ENCODE measurements around the gene SMCR8.
"Not testable (repeated sequence)": the region's sequence is repeated elsewhere in the genome, so short reads cannot be mapped to it uniquely, and the experiment has no call there.

Gene SMCR8

GRCh38 chr17:18298061-18298460 is 17.0 kb upstream of the SMCR8 start:
- not testable (repeated sequence) for DNase-seq (ENCODE audit: low spot score in 2 of 2); H3K27ac Mint-ChIP-seq; H3K9me3 Mint-ChIP-seq; H3K27me3 Mint-ChIP-seq; H3K4me3 Mint-ChIP-seq; ATAC-seq (ENCODE audit: low read depth); H3K4me1 Mint-ChIP-seq
- H3K36me3 Mint-ChIP-seq = peaks cover 21% of the 10 kb centered on the region

DNA sequence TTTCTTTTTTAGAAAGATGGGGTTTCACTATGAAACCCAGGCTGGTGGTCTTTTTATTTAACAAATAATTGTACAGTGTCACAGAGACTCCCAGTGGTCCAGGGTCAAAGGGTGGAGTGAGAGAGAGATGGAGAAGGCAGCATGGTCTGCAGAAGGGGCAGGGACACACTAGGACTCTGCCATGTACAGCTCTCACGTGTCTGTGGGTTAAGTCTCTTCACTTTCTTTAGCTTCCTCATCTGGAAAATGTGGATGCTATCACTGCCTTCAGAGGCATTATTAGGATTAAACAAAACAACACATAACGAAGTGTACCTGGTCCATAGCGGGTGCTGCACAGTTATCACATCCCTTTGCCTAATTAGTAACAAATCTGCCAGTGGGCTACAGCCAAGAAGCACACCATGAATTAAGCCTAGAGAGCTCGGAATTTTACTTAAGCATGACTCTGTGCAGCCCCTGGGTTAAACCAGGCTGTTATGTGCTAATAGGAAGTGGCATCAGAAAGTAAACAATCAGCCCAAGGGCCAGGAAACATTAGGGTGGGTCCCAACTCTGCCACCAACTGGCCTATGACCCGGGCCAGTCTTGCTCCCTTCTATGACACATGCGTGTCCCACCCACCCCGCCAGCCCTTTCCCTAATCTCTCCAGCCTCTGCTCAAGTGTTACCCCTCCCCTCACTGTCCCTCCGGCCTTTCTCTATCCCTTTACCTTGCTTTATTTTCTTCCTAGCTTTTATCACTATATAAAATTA is 14.2 kb upstream of the SMCR8 start:
- no peaks in the 10 kb centered on the region for H3K27me3 Mint-ChIP-seq
- H3K27ac Mint-ChIP-seq = no peak overlapping the region
- no peak for DNase-seq (ENCODE audit: low spot score in 2 of 2)
- ATAC-seq (ENCODE audit: low read depth) = no peak
- H3K4me3 Mint-ChIP-seq = no peak overlapping the region
- H3K36me3 Mint-ChIP-seq = peaks cover 27% of the 10 kb centered on the region
- H3K9me3 Mint-ChIP-seq = no peaks in the 10 kb centered on the region
- no peaks in the 10 kb centered on the region for H3K4me1 Mint-ChIP-seq

GRCh38 chr17:18303206-18303605 is 11.9 kb upstream of the SMCR8 start:
- not testable (repeated sequence) for H3K4me3 Mint-ChIP-seq; H3K9me3 Mint-ChIP-seq; ATAC-seq (ENCODE audit: low read depth); H3K4me1 Mint-ChIP-seq; DNase-seq (ENCODE audit: low spot score in 2 of 2); H3K27me3 Mint-ChIP-seq
- peak overlapping the region; percentile 35 for H3K27ac Mint-ChIP-seq
- peaks cover 29% of the 10 kb centered on the region for H3K36me3 Mint-ChIP-seq

GRCh38 chr17:18309202-18309601 is 5.9 kb upstream of the SMCR8 start:
- no peaks in the 10 kb centered on the region for H3K27me3 Mint-ChIP-seq
- no peak overlapping the region for H3K4me3 Mint-ChIP-seq
- H3K9me3 Mint-ChIP-seq = no peaks in the 10 kb centered on the region
- H3K36me3 Mint-ChIP-seq = peaks cover 6% of the 10 kb centered on the region
- DNase-seq (ENCODE audit: low spot score in 2 of 2) (no peak), ATAC-seq (ENCODE audit: low read depth) (no peak)
- peaks cover 18% of the 10 kb centered on the region for H3K4me1 Mint-ChIP-seq
- no peak overlapping the region for H3K27ac Mint-ChIP-seq

DNA sequence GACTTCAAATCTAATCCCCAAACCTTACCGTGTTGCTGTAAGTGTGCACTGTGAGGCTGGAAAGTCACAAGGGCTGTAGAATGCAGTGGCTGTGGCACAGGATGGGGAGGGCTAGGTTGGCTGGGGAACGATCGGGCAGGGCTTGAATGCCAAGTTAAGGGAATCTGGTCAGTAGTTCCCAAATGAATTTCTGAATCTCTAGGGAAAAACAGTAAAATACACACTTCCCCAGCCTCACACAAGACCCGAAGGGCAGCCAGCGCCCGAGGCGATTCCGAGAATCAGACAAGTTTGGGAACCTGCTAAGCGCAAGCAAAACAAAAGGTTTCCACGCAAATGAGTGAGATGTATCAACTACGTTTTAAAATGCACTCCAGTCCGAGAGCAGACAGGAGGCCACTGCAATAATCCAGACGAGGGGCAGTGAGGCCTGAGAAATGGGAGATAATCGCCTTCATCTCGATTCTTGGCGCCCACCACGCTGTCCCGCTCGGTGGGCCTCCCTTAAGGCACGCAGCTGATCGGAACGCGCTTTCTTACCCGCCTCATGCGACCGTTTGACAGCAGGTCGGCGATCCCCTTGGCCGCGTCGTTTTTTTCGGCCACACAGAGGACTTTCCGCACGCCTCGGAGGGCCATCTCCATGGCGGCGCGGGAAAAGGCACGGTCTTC is 898 bp upstream of the SMCR8 start:
- peaks cover 2% of the 10 kb centered on the region for H3K9me3 Mint-ChIP-seq
- H3K27ac Mint-ChIP-seq = peak overlapping the region; percentile 97
- H3K27me3 Mint-ChIP-seq = no peaks in the 10 kb centered on the region
- peak; percentile 2 for ATAC-seq (ENCODE audit: low read depth)
- no peak for DNase-seq (ENCODE audit: low spot score in 2 of 2)
- H3K4me1 Mint-ChIP-seq = peaks cover 47% of the 10 kb centered on the region
- peak overlapping the region; percentile 92 for H3K4me3 Mint-ChIP-seq
- H3K36me3 Mint-ChIP-seq = peaks cover 8% of the 10 kb centered on the region

- Mint-ChIP-seq H3K4me1 (peaks cover 57% of the 10 kb centered on the region), H3K27me3 (no peaks in the 10 kb centered on the region), H3K36me3 (peaks cover 13% of the 10 kb centered on the region), H3K4me3 (peak overlapping the region; percentile 92), H3K9me3 (peaks cover 2% of the 10 kb centered on the region), H3K27ac (peak overlapping the region; percentile 97)
- peak; percentile 34 for ATAC-seq (ENCODE audit: low read depth)
- no peak for DNase-seq (ENCODE audit: low spot score in 2 of 2)
These were observed 449 bp downstream of the SMCR8 start for GRCh38 chr17:18315562-18315922.

GRCh38 chr17:18315961-18316360 is 868 bp downstream of the SMCR8 start:
- peak overlapping the region; percentile 92 for H3K4me3 Mint-ChIP-seq
- H3K36me3 Mint-ChIP-seq = peaks cover 13% of the 10 kb centered on the region
- no peaks in the 10 kb centered on the region for H3K27me3 Mint-ChIP-seq
- ATAC-seq (ENCODE audit: low read depth) (no peak), DNase-seq (ENCODE audit: low spot score in 2 of 2) (no peak)
- peaks cover 58% of the 10 kb centered on the region for H3K4me1 Mint-ChIP-seq
- peaks cover 2% of the 10 kb centered on the region for H3K9me3 Mint-ChIP-seq
- H3K27ac Mint-ChIP-seq = peak overlapping the region; percentile 97

DNA sequence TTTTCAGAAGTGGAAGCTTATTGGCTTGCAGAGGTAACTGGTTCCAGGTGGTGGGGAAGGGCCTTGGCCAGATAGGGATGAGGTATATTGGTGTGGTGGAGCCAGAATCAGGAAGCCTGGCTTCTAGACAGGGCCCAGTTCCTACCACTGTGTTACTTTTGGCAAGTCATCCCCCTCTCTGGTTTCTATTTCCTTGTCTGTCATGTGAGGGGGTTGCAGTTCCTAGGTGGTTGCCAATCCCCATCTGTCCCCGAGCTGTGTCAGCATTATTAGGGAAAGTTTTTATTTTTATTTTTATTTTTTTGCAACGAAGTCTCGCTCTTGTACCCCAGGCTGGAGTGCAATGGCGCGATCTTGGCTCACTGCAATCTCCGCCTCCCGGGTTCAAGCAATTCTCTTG is 3.0 kb downstream of the SMCR8 start:
- Mint-ChIP-seq H3K4me1 (peaks cover 52% of the 10 kb centered on the region), H3K4me3 (peak overlapping the region; percentile 49), H3K27ac (peak overlapping the region; percentile 97), H3K9me3 (peaks cover 2% of the 10 kb centered on the region), H3K36me3 (peaks cover 15% of the 10 kb centered on the region), H3K27me3 (no peaks in the 10 kb centered on the region)
- ATAC-seq (ENCODE audit: low read depth) (no peak), DNase-seq (ENCODE audit: low spot score in 2 of 2) (no peak)

DNA sequence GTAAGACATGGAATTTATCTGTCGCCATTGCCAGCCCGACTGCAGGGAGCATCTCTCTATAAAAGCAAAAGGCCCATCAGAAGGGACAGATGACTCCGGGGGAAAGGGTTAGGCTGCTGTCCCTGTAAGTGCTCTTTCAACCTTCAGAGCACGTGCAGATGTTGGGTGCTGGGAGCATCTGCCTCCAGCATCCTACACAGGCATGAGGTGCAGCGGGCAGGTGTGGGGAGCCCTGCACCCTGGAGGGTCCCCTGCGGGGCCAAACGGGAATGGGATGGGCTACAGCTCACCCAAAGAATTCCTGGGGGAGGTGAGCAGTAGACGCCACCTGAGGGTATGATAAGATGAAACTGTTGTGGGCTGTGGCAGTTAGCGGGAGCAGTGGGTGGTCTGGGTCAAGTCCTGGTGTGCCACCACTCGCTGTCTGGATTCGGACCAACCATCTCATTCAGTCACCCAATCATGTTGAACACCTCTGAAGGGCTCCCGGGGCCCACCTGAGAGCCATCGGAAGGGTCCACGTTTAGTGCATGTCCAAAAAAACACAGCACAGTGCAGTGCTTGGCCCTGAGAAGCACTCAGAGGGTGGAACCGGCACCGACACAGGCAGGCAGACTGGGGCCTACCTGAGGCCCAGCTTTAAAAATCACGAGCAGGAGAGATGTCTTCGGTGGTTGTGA is 3.8 kb downstream of the SMCR8 start:
- DNase-seq (ENCODE audit: low spot score in 2 of 2) (no peak), ATAC-seq (ENCODE audit: low read depth) (no peak)
- H3K4me3 Mint-ChIP-seq = peak overlapping the region; percentile 17
- H3K36me3 Mint-ChIP-seq = peaks cover 17% of the 10 kb centered on the region
- peaks cover 50% of the 10 kb centered on the region for H3K4me1 Mint-ChIP-seq
- H3K27ac Mint-ChIP-seq = peak overlapping the region; percentile 47
- H3K27me3 Mint-ChIP-seq = no peaks in the 10 kb centered on the region
- peaks cover 2% of the 10 kb centered on the region for H3K9me3 Mint-ChIP-seq

DNA sequence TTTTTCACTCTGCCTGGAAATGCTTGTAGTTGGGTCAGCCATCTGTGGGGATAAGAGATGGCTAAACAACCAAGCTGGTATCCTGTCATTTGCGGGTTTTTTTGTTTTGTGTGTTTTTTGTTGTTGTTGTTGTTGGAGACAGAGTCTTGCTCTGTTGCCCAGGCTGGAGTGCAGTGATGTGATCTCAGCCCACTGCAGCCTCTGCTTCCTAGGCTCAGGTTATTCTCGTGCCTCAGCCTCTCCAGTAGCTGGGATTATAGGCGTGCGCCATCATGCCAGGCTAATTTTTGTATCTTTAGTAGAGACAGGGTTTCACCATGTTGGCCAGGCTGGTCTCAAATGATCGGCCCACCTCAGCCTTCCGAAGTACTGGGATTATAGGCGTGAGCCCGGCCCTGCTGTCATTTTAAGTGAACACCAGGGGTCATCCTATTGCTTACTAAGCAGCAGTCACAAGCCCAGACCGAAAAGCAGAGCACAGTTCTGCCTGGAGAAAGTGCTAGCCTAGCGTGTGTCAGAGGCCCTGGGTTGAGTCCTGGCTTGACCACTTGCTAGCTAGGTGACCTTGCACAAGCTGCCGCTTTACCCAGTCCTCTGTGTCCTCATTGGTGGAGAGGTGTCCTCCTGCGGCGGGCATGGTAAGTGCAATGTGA is 4.6 kb downstream of the SMCR8 start:
- Mint-ChIP-seq H3K4me1 (peaks cover 45% of the 10 kb centered on the region), H3K4me3 (no peak overlapping the region), H3K9me3 (peaks cover 2% of the 10 kb centered on the region), H3K27me3 (no peaks in the 10 kb centered on the region), H3K27ac (peak overlapping the region; percentile 47), H3K36me3 (peaks cover 19% of the 10 kb centered on the region)
- ATAC-seq (ENCODE audit: low read depth) (no peak), DNase-seq (ENCODE audit: low spot score in 2 of 2) (no peak)

DNA sequence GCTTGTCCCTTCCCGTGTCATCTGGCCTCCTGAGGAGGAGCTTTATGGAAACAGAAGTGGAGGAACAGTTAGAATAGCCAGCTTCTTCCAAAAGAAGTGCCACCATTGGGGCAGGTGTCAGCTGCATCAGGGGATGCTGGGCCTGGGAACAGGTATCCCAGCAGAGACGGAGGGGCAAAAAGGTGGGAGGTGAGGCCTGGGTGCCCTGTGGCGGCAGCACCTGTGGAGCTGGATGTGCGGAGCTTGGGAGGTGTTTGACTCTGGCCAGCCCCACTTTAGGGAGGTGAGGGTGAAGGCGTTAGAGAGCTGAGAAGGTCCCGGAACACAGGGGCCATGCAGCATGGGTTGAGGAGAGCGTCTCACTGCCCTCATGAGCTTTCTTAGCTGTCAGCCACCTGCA is 5.2 kb downstream of the SMCR8 start:
- no peak overlapping the region for H3K27ac Mint-ChIP-seq
- H3K27me3 Mint-ChIP-seq = no peaks in the 10 kb centered on the region
- peaks cover 50% of the 10 kb centered on the region for H3K4me1 Mint-ChIP-seq
- DNase-seq (ENCODE audit: low spot score in 2 of 2) = no peak
- H3K9me3 Mint-ChIP-seq = peaks cover 2% of the 10 kb centered on the region
- no peak for ATAC-seq (ENCODE audit: low read depth)
- H3K36me3 Mint-ChIP-seq = peaks cover 23% of the 10 kb centered on the region
- peak overlapping the region; percentile 41 for H3K4me3 Mint-ChIP-seq

DNA sequence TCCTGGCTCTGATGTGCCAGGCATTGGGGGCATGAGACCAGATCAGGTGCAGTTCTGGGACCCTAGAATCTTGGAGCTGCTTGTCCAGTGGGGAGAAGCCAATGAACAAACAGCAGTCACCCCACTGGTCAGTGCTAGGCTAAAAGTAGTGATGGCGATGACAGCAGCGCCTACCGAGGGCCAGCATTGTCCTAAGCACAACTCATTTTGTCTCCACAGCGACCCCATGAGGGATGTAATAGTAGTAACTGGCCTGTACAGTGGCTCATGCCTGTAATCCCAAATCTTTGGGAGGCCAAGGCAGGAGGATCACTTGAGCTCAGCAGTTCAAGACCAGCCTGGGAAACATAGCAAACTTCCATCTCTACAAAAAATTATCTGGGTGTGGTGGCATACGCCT is 6.2 kb downstream of the SMCR8 start:
- H3K9me3 Mint-ChIP-seq = peaks cover 2% of the 10 kb centered on the region
- peaks cover 23% of the 10 kb centered on the region for H3K36me3 Mint-ChIP-seq
- peaks cover 50% of the 10 kb centered on the region for H3K4me1 Mint-ChIP-seq
- no peak overlapping the region for H3K4me3 Mint-ChIP-seq
- no peaks in the 10 kb centered on the region for H3K27me3 Mint-ChIP-seq
- no peak for DNase-seq (ENCODE audit: low spot score in 2 of 2)
- no peak overlapping the region for H3K27ac Mint-ChIP-seq
- no peak for ATAC-seq (ENCODE audit: low read depth)

- H3K9me3 Mint-ChIP-seq = no peaks in the 10 kb centered on the region
- DNase-seq (ENCODE audit: low spot score in 2 of 2) = no peak
- peaks cover 22% of the 10 kb centered on the region for H3K36me3 Mint-ChIP-seq
- H3K4me1 Mint-ChIP-seq = peaks cover 42% of the 10 kb centered on the region
- H3K27ac Mint-ChIP-seq = no peak overlapping the region
- H3K27me3 Mint-ChIP-seq = no peaks in the 10 kb centered on the region
- H3K4me3 Mint-ChIP-seq = no peak overlapping the region
- ATAC-seq (ENCODE audit: low read depth) = no peak
These were observed 7.4 kb downstream of the SMCR8 start for GRCh38 chr17:18322522-18322921.

DNA sequence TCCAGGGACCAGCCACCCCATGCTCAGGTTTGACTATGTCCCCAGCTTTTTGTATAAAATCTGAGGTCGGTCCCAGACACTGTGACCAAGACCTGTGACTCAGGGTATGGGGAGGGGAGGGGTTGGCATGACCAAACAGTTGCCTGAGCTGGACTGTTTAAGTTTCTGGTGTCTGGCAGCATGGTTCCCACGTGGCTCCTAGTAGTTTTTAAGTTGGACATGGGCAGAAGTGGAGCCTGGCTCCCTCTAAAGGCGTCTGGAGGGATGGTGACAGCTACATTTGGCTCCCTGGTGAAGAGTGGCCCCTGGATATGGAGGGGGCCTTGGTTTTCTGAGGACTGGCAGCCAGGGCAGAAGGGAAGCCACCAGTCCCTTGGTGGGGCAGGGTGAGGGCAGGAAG is 7.9 kb downstream of the SMCR8 start:
- Mint-ChIP-seq H3K27ac (no peak overlapping the region), H3K27me3 (no peaks in the 10 kb centered on the region), H3K4me1 (peaks cover 37% of the 10 kb centered on the region), H3K36me3 (peaks cover 19% of the 10 kb centered on the region), H3K4me3 (no peak overlapping the region), H3K9me3 (no peaks in the 10 kb centered on the region)
- DNase-seq (ENCODE audit: low spot score in 2 of 2) (no peak), ATAC-seq (ENCODE audit: low read depth) (no peak)

Data from memory B cell (primary cell).